Dermis blood vessel endothelial cell (primary cell): ENCODE results near the gene DOP1B. TPM values are rescaled to one million over a fixed set of nuclear protein-coding genes. Genes with fewer than 3 reads are reported as not detected.

Source experiments
- total RNA-seq: library from RNA; depleted of rRNA; stranded (reverse); fragments of >200 nt; gene quantifications from 2 replicates; pipeline ENCODE4 v1.2.3, GENCODE V29; 2014

The DOP1B gene
- total RNA-seq, 1 donor from 2014 or later, result 5.1 TPM

Other genes with a start within 250 kb of the DOP1B start
- gene SETD4, start 96.3 kb upstream of the DOP1B start, total RNA-seq, result 9.9 and 16.8 TPM in 2 replicates
- 37.3 and 84.5 TPM in 2 replicates for gene CBR1, start 86.8 kb upstream of the DOP1B start, total RNA-seq
- 5.8 and 6.8 TPM in 2 replicates for gene CBR3, start 21.7 kb upstream of the DOP1B start, total RNA-seq
- gene MORC3, start 163.4 kb downstream of the DOP1B start, total RNA-seq, result 46.6 and 49.4 TPM in 2 replicates
- gene CHAF1B, start 228.6 kb downstream of the DOP1B start, total RNA-seq, result 2.2 and 5.8 TPM in 2 replicates